Activated CD8-positive, alpha-beta T cell treated with anti-CD3 and anti-CD28 coated beads for 36 hours (primary cell): ENCODE data around the gene SNX15. TPM values are rescaled to one million over a fixed set of nuclear protein-coding genes. Genes with fewer than 3 reads are reported as not detected.

Experiments
- ATAC-seq: fragments of 200-7000 bp; cut with Tn5 transposase; one replicate; pipeline ENCODE4 v1.10.0; 2021; ENCODE audit warnings: mild to moderate bottlenecking, moderate library complexity
- CTCF ChIA-PET: fragments of 350-600 bp; sonication (Branson Sonifier 250); formaldehyde crosslinking; loops from one replicate; lab custom pipeline; 2021; ENCODE audit warnings: antibody characterized with exemption; lab: Charles Lee
- POLR2A ChIA-PET: fragments of 350-600 bp; sonication (Branson Sonifier 250); formaldehyde crosslinking; loops from one replicate; lab custom pipeline; 2021; ENCODE audit warnings: antibody characterized with exemption; lab: Charles Lee
- DNase-seq: peaks from one replicate; pipeline ENCODE4 v3.0.0-alpha.2; 2020
- H3K27ac Mint-ChIP-seq: one replicate; pipeline ENCODE4 v1.8.0; 2021; ENCODE audit warnings: mild to moderate bottlenecking, mixed read lengths
- H3K27me3 Mint-ChIP-seq: one replicate; pipeline ENCODE4 v1.8.0; 2021; ENCODE audit warnings: mixed read lengths
- H3K36me3 Mint-ChIP-seq: one replicate; pipeline ENCODE4 v1.8.0; 2021; ENCODE audit warnings: low read depth, mixed read lengths
- H3K4me1 Mint-ChIP-seq: one replicate; pipeline ENCODE4 v1.8.0; 2021; ENCODE audit warnings: low read depth, mixed read lengths
- H3K4me3 Mint-ChIP-seq: one replicate; pipeline ENCODE4 v1.8.0; 2021; ENCODE audit warnings: mild to moderate bottlenecking, moderate library complexity, mixed read lengths
- H3K9me3 Mint-ChIP-seq: one replicate; pipeline ENCODE4 v1.8.0; 2021; ENCODE audit warnings: mixed read lengths
- CTCF ChIP-seq: fragments of 200-600 bp; IDR thresholded peaks from one replicate; pipeline ENCODE4 v1.8.0; 2022; ENCODE audit warnings: antibody characterized with exemption, mild to moderate bottlenecking
- intact Hi-C: fragments of 100-400 bp; cut with micrococcal nuclease; formaldehyde crosslinking; loops from one replicate; pipeline ENCODE4 v1.10.0; 2022
- total RNA-seq, 2 experiments: library from RNA; stranded (reverse); gene quantifications; one replicate each; pipeline ENCODE4 v1.2.3, GENCODE V29; 2021

SNX15 gene
- total RNA-seq, 2 experiments from 2014 or later = 4.7 to 5.7 TPM

DNA sequence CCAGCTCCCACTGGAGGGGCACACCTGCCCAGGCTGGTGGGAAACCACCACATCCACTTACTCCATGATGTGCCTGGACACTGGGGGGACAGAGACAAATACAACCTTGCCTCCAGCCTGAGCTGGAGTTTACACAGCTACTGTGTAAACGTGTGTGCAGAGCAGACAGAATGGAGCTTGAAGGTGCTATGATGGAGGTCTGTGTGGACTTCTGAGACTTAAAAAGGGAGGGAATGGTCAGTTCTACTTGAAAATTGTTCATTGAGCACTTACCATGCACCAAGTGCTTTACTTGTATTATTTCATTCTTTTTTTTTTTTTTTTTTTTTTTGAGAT lies 45.4 kb downstream of the SNX15 start:
- H3K4me1 Mint-ChIP-seq = peaks cover 3% of the 10 kb centered on the region
- peaks cover 12% of the 10 kb centered on the region for H3K36me3 Mint-ChIP-seq
- POLR2A ChIA-PET = interaction anchor here (1.2 kb wide), 2 partner anchors 8 to 10 kb away, joined by 3 to 5 read pairs; partner anchors contain the start of gene CDCA5
- ATAC-seq (no peak), DNase-seq (no peak)
- H3K27me3 Mint-ChIP-seq = no peaks in the 10 kb centered on the region
- no peaks in the 10 kb centered on the region for H3K9me3 Mint-ChIP-seq
- H3K4me3 Mint-ChIP-seq = no peak overlapping the region
- TF ChIP-seq CTCF = no peak
- CTCF ChIA-PET = interaction anchor here (1.0 to 1.2 kb wide), 3 partner anchors 58 to 107 kb away, joined by 3 to 4 read pairs (median 3); partner anchors contain the start of gene ARL2
- intact Hi-C loops = no loop called here
- no peak overlapping the region for H3K27ac Mint-ChIP-seq

DNA sequence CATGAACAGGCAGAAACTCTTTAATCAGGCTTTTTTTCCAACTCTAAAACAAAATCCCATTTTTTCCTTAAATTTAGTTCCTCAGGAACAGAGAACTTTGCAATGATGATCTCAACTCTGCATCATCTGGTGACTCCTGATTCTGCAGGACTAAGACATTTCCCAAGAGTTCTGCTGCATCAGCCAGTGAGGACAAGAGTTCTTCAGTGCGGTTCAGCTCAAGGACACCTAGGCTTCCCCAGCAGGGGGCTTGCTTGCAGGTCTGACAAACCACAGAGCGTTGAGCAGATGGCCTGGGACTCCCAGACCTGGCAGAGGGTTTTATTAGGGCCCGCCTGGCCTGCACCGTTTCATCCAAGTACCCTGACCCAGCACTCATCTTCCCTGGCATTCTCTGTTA lies 50.2 kb downstream of the SNX15 start:
- Mint-ChIP-seq H3K4me1 (peaks cover 32% of the 10 kb centered on the region), H3K9me3 (no peaks in the 10 kb centered on the region), H3K27ac (no peak overlapping the region), H3K36me3 (peaks cover 49% of the 10 kb centered on the region), H3K4me3 (no peak overlapping the region), H3K27me3 (no peaks in the 10 kb centered on the region)
- no peak for ATAC-seq
- CTCF ChIA-PET = interaction anchor here (1.1 to 1.8 kb wide), 3 partner anchors 39 to 153 kb away, joined by 3 to 5 read pairs (median 3); partner anchors contain the start of gene PPP2R5B
- intact Hi-C loops = no loop called here
- no peak for DNase-seq
- no peak for TF ChIP-seq CTCF
- POLR2A ChIA-PET = interaction anchor here (0.7 to 2.1 kb wide), 4 partner anchors 9 to 32 kb away, joined by 3 to 6 read pairs (median 3); no protein-coding TSS in a partner anchor

DNA sequence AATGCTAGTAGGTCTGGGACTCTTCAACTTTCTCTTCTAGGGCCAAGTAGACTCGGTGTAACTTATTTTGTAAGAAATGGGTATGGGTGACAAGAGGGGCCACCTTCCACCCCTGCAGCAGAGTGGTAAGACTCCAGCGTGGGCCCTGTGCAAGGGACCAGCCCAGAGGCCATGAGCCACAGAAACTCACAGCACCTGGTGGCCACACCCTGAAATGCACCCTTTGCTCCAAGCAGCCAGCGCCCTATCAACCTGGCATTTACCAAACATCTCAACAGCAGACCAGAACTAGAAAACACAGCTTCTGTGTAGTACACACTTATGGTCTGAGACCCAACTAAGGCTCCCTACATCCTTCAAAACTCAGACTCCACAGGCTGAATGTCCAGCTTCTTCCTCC lies 50.9 kb downstream of the SNX15 start:
- peak; percentile 49 for TF ChIP-seq CTCF
- CTCF ChIA-PET = interaction anchor here (0.9 to 1.8 kb wide), 4 partner anchors 12 to 40 kb away, joined by 3 to 5 read pairs (median 3); no protein-coding TSS in a partner anchor
- POLR2A ChIA-PET = interaction anchor here (1.0 to 2.1 kb wide), 3 partner anchors 9 to 32 kb away, joined by 3 to 6 read pairs (median 3); no protein-coding TSS in a partner anchor
- Mint-ChIP-seq H3K4me1 (peaks cover 34% of the 10 kb centered on the region), H3K4me3 (no peak overlapping the region), H3K27ac (peak overlapping the region; percentile 55), H3K36me3 (peaks cover 55% of the 10 kb centered on the region), H3K27me3 (no peaks in the 10 kb centered on the region), H3K9me3 (no peaks in the 10 kb centered on the region)
- ATAC-seq (peak; percentile 94), DNase-seq (peak; percentile 83)
- intact Hi-C loops = no loop called here

- DNase-seq = no peak
- H3K27ac Mint-ChIP-seq = no peak overlapping the region
- TF ChIP-seq CTCF = no peak
- no peak for ATAC-seq
- H3K4me3 Mint-ChIP-seq = no peak overlapping the region
- no peaks in the 10 kb centered on the region for H3K27me3 Mint-ChIP-seq
- H3K4me1 Mint-ChIP-seq = peaks cover 34% of the 10 kb centered on the region
- no peaks in the 10 kb centered on the region for H3K9me3 Mint-ChIP-seq
- peaks cover 62% of the 10 kb centered on the region for H3K36me3 Mint-ChIP-seq
- ChIA-PET POLR2A (interaction anchor here (2.1 kb wide), 1 partner anchor 13 kb away, joined by 6 read pairs; no protein-coding TSS in a partner anchor), CTCF (interaction anchor here (0.9 to 1.8 kb wide), 5 partner anchors 11 to 65 kb away, joined by 3 to 5 read pairs (median 3); partner anchors contain the start of gene ARL2)
- intact Hi-C loops = no loop called here
Measured at GRCh38 chr11:65078786-65079342, 51.6 kb downstream of the SNX15 start.
